AG04449 (cell line): ENCODE results near the gene CYTH1.

ENCODE experiments used
- CTCF ChIA-PET: fragments of 350-600 bp; formaldehyde crosslinking; extraction: SDS; loops from one replicate; lab custom pipeline; 2021; ENCODE audit warnings: antibody characterized with exemption; lab: Yijun Ruan, JAX
- POLR2A ChIA-PET: fragments of 400-600, 350-600 bp; formaldehyde crosslinking; extraction: SDS; loops from one replicate; lab custom pipeline; 2020; ENCODE audit warnings: antibody characterized with exemption, inconsistent platforms; lab: Yijun Ruan, JAX
- DNase-seq: peaks from one replicate; pipeline ENCODE4 v3.0.0-alpha.2; 2010; ENCODE audit warnings: low read depth, low spot score
- H3K4me3 ChIP-seq: 2 replicates; pipeline ENCODE4 v1.5.1; 2011; ENCODE audit warnings: low read depth, mild to moderate bottlenecking, control low read depth, low read length
- TF ChIP-seq, protein P1 (sequence below): IDR thresholded peaks from one replicate; pipeline ENCODE4 v1.5.1; 2011; ENCODE audit warnings: mild to moderate bottlenecking, moderate library complexity, low read length, control low read depth, inconsistent platforms; ENCODE audit not compliant: insufficient read depth; ENCODE audit errors: missing control alignments

The CYTH1 gene

DNA sequence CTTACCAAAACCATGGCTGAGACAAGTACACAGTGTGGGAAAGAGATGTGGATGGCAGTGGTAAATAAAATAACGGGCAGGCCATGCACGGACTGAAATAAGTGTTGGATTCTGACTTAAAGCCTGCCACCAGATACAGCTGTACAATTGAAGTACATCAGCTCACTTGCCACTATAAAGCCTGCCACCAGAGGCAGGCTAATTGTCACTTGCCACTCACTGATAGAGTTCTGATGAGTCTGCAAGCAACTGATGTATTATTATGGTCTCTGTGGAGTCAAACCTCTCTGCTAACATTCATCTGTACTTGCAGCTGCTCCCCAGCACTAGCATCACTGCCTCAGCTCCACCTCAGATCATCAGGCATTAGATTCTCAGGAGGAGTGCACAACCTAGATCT, 93.0 kb downstream of the CYTH1 start:
- TF ChIP-seq, protein P1, sequence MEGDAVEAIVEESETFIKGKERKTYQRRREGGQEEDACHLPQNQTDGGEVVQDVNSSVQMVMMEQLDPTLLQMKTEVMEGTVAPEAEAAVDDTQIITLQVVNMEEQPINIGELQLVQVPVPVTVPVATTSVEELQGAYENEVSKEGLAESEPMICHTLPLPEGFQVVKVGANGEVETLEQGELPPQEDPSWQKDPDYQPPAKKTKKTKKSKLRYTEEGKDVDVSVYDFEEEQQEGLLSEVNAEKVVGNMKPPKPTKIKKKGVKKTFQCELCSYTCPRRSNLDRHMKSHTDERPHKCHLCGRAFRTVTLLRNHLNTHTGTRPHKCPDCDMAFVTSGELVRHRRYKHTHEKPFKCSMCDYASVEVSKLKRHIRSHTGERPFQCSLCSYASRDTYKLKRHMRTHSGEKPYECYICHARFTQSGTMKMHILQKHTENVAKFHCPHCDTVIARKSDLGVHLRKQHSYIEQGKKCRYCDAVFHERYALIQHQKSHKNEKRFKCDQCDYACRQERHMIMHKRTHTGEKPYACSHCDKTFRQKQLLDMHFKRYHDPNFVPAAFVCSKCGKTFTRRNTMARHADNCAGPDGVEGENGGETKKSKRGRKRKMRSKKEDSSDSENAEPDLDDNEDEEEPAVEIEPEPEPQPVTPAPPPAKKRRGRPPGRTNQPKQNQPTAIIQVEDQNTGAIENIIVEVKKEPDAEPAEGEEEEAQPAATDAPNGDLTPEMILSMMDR = no peak
- H3K4me3 ChIP-seq = no peak overlapping the region
- ChIA-PET POLR2A (no interaction called here), CTCF (interaction anchor here (1.2 kb wide), 1 partner anchor 190 kb away, joined by 3 read pairs; no protein-coding TSS in a partner anchor)
- DNase-seq = no peak

DNA sequence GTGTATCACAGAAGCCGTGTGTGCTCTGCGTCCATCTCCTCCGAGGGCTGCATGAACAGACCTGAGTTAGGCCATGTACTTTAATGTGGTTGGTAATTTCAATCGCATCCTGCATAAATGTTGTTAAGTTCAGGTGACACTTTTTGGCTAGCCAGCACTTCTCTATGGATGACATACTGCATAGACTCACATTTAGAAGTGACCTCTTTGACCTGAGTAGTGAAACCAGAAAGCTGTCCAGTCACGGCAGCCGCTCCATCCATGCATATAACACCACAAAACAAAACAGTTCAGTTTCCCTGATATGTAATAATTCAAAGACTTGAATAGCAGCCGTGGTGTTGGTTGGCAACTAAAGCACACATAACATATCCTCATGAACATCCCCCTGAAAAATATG, 94.1 kb downstream of the CYTH1 start:
- ChIA-PET CTCF (no interaction called here), POLR2A (no interaction called here)
- H3K4me3 ChIP-seq = no peak overlapping the region
- TF ChIP-seq, protein P1 = no peak
- DNase-seq = no peak

DNA sequence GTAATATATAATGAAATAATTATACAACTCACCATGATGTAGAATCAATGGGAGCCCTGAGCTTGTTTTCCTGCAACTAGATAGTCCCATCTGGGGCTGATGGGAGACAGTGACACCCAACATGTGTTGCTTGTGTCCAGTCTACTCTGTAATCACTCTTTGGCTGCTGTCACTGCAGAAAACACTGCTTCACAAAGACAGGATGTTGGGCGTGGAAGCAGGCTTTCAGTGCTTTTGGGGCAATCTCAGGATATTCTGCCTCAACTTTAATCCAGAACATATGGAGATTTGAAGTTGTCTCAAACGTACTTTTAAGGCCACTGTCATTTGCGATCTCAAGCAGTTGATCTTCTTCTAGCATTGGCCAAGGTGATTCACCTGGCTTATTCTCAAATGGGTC, 94.9 kb downstream of the CYTH1 start:
- H3K4me3 ChIP-seq = no peak overlapping the region
- ChIA-PET CTCF (interaction anchor here (2.3 kb wide), 1 partner anchor 21 kb away, joined by 10 read pairs; no protein-coding TSS in a partner anchor), POLR2A (interaction anchor here (0.7 kb wide), 1 partner anchor 25 kb away, joined by 3 read pairs; no protein-coding TSS in a partner anchor)
- no peak for DNase-seq
- TF ChIP-seq, protein P1 = no peak

DNA sequence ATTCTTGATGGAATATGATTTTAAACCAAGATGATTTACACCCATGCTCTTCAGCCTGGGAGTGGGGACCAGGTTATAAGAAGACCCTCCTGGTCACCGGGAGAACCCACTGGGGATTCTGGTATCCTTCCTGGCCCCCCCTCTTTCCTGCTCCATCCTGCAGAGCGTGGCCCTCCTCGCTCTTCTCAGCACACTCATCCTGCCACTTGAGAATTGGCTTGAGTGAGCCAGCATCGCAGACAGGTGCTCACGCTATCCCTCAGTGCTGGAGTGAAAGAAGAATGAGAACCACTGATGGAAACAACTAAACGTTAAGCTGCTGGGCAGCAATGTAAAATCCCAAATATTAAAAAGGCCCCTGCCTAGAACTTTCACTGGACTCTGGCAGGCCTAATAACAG, 98.0 kb downstream of the CYTH1 start:
- DNase-seq = no peak
- CTCF ChIA-PET = interaction anchor here (0.6 to 2.1 kb wide), 2 partner anchors 25 to 26 kb away, joined by 3 to 7 read pairs; no protein-coding TSS in a partner anchor
- POLR2A ChIA-PET = no interaction called here
- TF ChIP-seq, protein P1 = no peak
- no peak overlapping the region for H3K4me3 ChIP-seq

DNA sequence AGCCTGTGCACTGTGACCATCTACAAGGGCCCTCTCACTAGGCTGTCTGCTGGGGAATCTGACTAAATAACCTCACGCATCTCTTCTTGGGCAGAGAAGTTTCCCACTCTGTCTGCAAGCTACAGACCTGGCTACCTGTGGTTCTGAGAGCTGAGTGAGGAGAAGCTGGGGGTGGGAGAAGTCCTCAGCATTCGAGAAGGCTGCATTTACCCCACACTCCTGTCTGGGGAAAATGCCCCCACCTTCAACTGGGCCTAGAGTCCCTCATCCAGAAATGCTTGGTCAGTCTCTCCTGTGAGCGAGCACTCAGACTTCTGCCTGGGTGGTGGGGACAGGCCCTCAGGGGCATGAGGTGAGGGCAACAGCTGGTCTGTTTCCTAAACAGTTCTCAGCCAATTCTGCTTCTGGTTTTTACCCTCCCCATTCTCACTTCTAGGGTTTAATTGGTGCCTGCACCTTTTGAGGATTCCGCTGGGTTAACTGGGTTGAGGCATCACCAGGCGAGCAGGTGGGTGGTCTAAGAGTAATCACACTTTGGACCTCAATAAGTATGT, 98.6 kb downstream of the CYTH1 start:
- ChIA-PET POLR2A (no interaction called here), CTCF (interaction anchor here (2.1 kb wide), 1 partner anchor 25 kb away, joined by 7 read pairs; no protein-coding TSS in a partner anchor)
- DNase-seq = no peak
- no peak overlapping the region for H3K4me3 ChIP-seq
- TF ChIP-seq, protein P1 = no peak

DNA sequence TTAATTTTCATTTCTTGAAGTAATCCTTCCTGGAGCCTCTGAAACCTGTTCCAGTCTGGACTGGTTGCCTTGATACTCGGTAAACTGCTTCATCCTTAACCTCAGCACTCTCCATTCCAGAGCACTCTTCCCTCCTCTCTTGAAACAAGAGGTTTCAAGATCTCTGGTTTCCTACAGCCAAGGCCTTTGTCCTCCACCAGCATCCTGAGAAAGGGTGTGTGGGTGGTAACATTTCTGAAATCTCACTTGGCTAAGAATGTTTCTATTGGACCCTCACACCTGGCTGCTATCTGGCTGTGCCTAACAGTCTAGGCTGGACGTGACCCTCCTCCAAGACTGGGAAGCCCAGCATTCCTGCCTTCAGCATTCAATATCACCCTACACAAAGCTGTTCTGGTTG, 99.7 kb downstream of the CYTH1 start:
- CTCF ChIA-PET = interaction anchor here (2.1 kb wide), 1 partner anchor 26 kb away, joined by 7 read pairs; no protein-coding TSS in a partner anchor
- no peak for DNase-seq
- no peak overlapping the region for H3K4me3 ChIP-seq
- POLR2A ChIA-PET = no interaction called here
- TF ChIP-seq, protein P1 = no peak
